ENCODE results near the gene FURIN. TPM values are rescaled to one million over a fixed set of nuclear protein-coding genes. Genes with fewer than 3 reads are reported as not detected.

FURIN gene
- total and polyA plus RNA-seq, 9 of the 15 experiments (the other 6 are each of a cell fraction or from before 2014, with no cell fraction given): 0.92 to 99.9 (median 34.8) TPM

DNA sequence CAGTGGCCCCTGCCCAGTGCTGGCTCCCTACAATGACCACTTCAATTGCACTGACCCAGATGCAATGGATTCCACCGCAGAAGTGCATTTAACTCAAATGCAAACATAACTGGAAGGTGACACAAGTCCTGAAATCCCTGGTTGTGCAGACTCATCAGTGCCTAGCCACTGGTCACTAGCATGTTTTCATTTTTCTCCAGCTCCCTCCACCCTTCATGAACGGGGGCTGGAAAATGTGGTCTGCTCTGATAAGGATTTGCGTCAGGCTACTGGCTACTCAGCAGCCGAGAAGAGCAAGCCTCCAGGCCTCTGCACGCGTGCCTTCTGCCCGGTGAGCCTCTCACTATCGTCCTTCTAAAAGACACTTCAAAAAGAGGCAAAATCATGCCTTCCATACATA, 27.4 kb upstream of the FURIN start (continued):
- TF ChIP-seq ZFP30 (CRISPR knock-in tag; IDR thresholded peaks at IDR 0.05; ENCODE audit: borderline replicate concordance) (no peak), MED1 (CRISPR knock-in tag; IDR thresholded peaks at IDR 0.05; ENCODE audit: borderline replicate concordance) (no peak), ZKSCAN8 (CRISPR knock-in tag; IDR thresholded peaks at IDR 0.05) (peak; percentile 57), ZNF347 (CRISPR knock-in tag; IDR thresholded peaks at IDR 0.05; ENCODE audit: low read depth) (no peak), SMARCA5 (IDR thresholded peaks at IDR 0.05) (no peak), ASH1L (IDR thresholded peaks at IDR 0.05; ENCODE audit: borderline replicate concordance, low read depth, partially characterized antibody) (no peak), ARID1B (IDR thresholded peaks at IDR 0.05) (peak; percentile 99), NCOR1 (IDR thresholded peaks at IDR 0.05) (peak; percentile 96), ZNF551 (CRISPR knock-in tag; IDR thresholded peaks at IDR 0.05) (no peak), NFATC3 (IDR thresholded peaks at IDR 0.05) (no peak), NCOA1 (IDR thresholded peaks at IDR 0.05; ENCODE audit: low read depth) (peak; percentile 92), ZNF175 (CRISPR knock-in tag; IDR thresholded peaks at IDR 0.05; ENCODE audit: low read depth) (no peak), KDM4B (IDR thresholded peaks at IDR 0.05; ENCODE audit: borderline replicate concordance in 2 of 2, low read depth in 1 of 2) (0 out of 4 replicates have a peak, but pooled peaks of 1 of the 2 experiments have one; percentile 28), ZNF140 (CRISPR knock-in tag; IDR thresholded peaks at IDR 0.05) (no peak), ZNF780A (CRISPR knock-in tag; IDR thresholded peaks at IDR 0.05) (no peak)
- TF ChIP-seq, protein P1, sequence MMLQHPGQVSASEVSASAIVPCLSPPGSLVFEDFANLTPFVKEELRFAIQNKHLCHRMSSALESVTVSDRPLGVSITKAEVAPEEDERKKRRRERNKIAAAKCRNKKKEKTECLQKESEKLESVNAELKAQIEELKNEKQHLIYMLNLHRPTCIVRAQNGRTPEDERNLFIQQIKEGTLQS (IDR thresholded peaks at IDR 0.05): peak; percentile 89
- TF ChIP-seq, protein P1 (CRISPR knock-in tag; conservative IDR thresholded peaks at IDR 0.05): peak; percentile 49; the same call in 1 of the 2 replicates
- TF ChIP-seq, protein P2, sequence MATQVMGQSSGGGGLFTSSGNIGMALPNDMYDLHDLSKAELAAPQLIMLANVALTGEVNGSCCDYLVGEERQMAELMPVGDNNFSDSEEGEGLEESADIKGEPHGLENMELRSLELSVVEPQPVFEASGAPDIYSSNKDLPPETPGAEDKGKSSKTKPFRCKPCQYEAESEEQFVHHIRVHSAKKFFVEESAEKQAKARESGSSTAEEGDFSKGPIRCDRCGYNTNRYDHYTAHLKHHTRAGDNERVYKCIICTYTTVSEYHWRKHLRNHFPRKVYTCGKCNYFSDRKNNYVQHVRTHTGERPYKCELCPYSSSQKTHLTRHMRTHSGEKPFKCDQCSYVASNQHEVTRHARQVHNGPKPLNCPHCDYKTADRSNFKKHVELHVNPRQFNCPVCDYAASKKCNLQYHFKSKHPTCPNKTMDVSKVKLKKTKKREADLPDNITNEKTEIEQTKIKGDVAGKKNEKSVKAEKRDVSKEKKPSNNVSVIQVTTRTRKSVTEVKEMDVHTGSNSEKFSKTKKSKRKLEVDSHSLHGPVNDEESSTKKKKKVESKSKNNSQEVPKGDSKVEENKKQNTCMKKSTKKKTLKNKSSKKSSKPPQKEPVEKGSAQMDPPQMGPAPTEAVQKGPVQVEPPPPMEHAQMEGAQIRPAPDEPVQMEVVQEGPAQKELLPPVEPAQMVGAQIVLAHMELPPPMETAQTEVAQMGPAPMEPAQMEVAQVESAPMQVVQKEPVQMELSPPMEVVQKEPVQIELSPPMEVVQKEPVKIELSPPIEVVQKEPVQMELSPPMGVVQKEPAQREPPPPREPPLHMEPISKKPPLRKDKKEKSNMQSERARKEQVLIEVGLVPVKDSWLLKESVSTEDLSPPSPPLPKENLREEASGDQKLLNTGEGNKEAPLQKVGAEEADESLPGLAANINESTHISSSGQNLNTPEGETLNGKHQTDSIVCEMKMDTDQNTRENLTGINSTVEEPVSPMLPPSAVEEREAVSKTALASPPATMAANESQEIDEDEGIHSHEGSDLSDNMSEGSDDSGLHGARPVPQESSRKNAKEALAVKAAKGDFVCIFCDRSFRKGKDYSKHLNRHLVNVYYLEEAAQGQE (IDR thresholded peaks at IDR 0.05; ENCODE audit: borderline replicate concordance): peak; percentile 38; the same call in 1 of the 2 replicates
- TF ChIP-seq, protein P2 (CRISPR knock-in tag; IDR thresholded peaks at IDR 0.05; ENCODE audit: low read depth): no peak
- TF ChIP-seq, protein P3, sequence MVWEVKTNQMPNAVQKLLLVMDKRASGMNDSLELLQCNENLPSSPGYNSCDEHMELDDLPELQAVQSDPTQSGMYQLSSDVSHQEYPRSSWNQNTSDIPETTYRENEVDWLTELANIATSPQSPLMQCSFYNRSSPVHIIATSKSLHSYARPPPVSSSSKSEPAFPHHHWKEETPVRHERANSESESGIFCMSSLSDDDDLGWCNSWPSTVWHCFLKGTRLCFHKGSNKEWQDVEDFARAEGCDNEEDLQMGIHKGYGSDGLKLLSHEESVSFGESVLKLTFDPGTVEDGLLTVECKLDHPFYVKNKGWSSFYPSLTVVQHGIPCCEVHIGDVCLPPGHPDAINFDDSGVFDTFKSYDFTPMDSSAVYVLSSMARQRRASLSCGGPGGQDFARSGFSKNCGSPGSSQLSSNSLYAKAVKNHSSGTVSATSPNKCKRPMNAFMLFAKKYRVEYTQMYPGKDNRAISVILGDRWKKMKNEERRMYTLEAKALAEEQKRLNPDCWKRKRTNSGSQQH (CRISPR knock-in tag; IDR thresholded peaks at IDR 0.05): no peak

Measured in K562 (cell line).